Measurements from ENCODE around the gene PGAP2.

DNA sequence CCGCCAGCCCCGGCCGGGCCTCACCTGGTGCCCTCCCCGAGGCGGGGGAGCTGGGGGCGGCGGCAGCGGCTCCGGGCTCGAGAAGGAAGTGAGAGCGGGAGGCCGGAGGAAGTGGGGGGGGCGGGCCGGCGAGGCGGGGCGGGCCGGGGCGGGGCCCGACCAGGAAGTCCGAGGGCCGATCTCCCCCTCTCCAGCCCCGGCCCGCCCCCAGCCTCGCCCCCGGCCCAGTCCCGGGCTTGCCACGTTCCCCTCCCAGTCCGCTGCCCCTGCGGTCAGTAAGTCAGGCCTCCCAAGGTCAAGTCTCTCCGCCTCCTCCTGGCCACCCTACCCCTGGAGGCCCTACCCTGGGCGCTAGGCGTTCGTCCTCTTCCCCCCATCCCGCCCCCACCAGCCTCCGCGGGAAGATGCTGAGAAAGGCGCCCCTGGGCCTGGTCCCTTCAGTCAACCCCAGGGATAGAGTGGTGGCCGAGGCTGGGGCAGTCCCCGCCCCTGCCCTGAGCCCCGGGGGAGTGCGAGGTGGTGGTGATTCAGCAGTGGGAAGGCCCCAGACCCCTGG, 32.6 kb downstream of the PGAP2 start, which contains the start of gene RHOG:
- TF ChIP-seq, protein P1, sequence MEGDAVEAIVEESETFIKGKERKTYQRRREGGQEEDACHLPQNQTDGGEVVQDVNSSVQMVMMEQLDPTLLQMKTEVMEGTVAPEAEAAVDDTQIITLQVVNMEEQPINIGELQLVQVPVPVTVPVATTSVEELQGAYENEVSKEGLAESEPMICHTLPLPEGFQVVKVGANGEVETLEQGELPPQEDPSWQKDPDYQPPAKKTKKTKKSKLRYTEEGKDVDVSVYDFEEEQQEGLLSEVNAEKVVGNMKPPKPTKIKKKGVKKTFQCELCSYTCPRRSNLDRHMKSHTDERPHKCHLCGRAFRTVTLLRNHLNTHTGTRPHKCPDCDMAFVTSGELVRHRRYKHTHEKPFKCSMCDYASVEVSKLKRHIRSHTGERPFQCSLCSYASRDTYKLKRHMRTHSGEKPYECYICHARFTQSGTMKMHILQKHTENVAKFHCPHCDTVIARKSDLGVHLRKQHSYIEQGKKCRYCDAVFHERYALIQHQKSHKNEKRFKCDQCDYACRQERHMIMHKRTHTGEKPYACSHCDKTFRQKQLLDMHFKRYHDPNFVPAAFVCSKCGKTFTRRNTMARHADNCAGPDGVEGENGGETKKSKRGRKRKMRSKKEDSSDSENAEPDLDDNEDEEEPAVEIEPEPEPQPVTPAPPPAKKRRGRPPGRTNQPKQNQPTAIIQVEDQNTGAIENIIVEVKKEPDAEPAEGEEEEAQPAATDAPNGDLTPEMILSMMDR (IDR thresholded peaks at IDR 0.05; ENCODE audit: low read depth, low read length): no peak
- TF ChIP-seq MYC (IDR thresholded peaks at IDR 0.05; ENCODE audit: low read depth, low read length) (0 out of 2 replicates have a peak, but pooled peaks have one; percentile 28), POLR2A (IDR thresholded peaks at IDR 0.05; ENCODE audit: extremely low read depth, insufficient read length) (peak; percentile 54)
- TF ChIP-seq, protein P2, sequence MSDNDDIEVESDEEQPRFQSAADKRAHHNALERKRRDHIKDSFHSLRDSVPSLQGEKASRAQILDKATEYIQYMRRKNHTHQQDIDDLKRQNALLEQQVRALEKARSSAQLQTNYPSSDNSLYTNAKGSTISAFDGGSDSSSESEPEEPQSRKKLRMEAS (IDR thresholded peaks at IDR 0.05; ENCODE audit: low read depth, low read length): no peak; the same call in 1 of the 2 replicates

All from NB4 (cell line).